GM21381 (cell line): ENCODE results near the gene MMRN1.

Source experiments
- ATAC-seq: cut with Tn5 transposase; IDR thresholded peaks from one replicate; pipeline ENCODE4 v1.9.1; 2021; ENCODE audit warnings: mild to moderate bottlenecking, moderate library complexity; ENCODE audit not compliant: unreplicated experiment

The MMRN1 gene, protein sequence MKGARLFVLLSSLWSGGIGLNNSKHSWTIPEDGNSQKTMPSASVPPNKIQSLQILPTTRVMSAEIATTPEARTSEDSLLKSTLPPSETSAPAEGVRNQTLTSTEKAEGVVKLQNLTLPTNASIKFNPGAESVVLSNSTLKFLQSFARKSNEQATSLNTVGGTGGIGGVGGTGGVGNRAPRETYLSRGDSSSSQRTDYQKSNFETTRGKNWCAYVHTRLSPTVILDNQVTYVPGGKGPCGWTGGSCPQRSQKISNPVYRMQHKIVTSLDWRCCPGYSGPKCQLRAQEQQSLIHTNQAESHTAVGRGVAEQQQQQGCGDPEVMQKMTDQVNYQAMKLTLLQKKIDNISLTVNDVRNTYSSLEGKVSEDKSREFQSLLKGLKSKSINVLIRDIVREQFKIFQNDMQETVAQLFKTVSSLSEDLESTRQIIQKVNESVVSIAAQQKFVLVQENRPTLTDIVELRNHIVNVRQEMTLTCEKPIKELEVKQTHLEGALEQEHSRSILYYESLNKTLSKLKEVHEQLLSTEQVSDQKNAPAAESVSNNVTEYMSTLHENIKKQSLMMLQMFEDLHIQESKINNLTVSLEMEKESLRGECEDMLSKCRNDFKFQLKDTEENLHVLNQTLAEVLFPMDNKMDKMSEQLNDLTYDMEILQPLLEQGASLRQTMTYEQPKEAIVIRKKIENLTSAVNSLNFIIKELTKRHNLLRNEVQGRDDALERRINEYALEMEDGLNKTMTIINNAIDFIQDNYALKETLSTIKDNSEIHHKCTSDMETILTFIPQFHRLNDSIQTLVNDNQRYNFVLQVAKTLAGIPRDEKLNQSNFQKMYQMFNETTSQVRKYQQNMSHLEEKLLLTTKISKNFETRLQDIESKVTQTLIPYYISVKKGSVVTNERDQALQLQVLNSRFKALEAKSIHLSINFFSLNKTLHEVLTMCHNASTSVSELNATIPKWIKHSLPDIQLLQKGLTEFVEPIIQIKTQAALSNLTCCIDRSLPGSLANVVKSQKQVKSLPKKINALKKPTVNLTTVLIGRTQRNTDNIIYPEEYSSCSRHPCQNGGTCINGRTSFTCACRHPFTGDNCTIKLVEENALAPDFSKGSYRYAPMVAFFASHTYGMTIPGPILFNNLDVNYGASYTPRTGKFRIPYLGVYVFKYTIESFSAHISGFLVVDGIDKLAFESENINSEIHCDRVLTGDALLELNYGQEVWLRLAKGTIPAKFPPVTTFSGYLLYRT

DNA sequence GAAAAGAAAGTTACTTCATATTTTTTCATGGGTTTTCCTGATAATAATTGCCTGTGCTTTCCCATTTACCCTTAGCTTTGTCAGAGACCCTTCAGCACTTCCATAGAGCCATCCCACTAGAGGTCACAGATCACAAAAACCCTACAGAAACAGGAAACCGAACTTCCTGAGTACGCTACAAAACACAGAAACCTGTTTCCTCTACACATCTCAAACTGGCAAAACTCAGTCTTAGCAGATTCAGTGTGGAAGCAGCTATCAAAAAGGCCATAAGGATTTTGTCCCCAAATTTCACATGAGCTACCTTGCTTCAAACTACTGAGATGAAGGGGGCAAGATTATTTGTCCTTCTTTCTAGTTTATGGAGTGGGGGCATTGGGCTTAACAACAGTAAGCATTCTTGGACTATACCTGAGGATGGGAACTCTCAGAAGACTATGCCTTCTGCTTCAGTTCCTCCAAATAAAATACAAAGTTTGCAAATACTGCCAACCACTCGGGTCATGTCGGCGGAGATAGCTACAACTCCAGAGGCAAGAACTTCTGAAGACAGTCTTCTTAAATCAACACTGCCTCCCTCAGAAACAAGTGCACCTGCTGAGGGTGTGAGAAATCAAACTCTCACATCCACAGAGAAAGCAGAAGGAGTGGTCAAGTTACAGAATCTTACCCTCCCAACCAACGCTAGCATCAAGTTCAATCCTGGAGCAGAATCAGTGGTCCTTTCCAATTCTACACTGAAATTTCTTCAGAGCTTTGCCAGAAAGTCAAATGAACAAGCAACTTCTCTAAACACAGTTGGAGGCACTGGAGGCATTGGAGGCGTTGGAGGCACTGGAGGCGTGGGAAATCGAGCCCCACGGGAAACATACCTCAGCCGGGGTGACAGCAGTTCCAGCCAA lies at the start of gene MMRN1:
TSS of gene MMRN1 (plus strand) at position 206 of the 902 bp plus-strand sequence. CDS start at position 324, 118 bp downstream.
- peak; percentile 80 for ATAC-seq

- ATAC-seq: no peak
Measured at GRCh38 chr4:89847571-89848325, 46.9 kb upstream of the MMRN1 start.

GRCh38 chr4:89855236-89855635 lies 39.4 kb upstream of the MMRN1 start:
- no peak for ATAC-seq

GRCh38 chr4:89860971-89861370 lies 33.7 kb upstream of the MMRN1 start:
- ATAC-seq: no peak

DNA sequence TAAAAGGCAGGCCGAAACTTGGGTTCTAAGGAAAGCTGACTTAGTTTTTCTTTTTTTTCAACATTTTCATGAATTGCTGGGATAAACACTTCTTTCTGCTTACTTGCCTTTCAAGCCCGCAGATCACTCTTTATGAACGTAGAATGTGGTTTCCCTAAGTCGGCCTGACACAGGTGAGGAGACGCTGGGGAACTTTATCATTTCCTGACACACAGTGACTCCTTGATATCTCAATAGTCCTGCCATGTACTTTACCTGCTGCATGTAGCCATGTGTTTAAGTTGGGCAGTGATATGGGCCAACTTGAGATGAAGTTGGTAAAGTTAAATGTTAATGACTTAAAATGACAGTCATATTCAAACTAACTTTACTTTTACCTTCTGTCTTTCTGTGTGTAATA lies 31.1 kb upstream of the MMRN1 start:
- no peak for ATAC-seq

DNA sequence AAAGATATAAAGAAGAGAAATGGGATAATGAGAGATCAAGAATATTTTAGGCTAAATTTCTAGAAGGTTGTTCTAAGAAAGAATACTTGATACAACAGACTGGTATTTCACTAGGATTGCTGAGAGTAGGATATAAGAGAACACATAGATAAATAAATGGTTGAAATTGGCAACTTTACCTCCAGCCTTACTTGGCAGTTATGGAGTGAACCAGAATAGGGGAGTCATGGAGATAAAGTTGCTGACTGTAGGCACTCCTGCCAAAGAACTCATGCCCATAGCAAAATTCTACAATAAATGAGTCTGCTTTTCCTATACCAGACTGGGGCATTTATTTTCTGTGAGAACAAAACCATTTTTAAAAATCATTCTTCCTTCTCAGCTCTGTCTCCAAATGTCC lies 26.4 kb upstream of the MMRN1 start:
- no peak for ATAC-seq

DNA sequence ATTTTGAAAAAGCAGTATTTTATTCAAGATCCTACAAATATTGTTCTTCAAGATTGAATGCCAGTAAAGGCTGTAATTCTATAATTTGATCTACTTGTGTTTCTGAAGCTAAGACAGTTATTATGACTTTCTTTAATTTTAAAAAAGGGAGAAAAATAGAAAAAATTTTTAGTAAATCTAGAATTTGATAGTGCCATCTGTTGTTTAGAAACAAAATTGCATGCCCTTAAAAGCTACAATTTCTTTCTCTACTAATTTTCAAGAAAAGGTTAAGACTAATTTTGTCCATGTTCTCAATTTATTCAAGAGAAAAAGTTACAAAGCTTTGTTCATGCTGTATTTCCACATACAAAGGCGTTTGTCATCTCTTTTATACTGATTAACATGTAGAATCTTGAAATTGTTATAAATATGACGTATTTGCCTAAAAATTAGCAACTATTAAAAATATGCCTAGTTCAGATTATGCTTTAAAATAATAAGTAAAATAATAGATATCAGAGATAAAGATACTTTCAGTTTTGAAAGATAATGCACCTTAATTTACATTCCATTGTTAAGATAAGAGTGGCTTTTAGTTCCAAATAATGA lies 25.6 kb upstream of the MMRN1 start:
- ATAC-seq: no peak

- ATAC-seq: no peak
Measured at GRCh38 chr4:89871211-89871610, 23.4 kb upstream of the MMRN1 start.

- ATAC-seq: no peak
Measured at GRCh38 chr4:89876548-89876947, 18.1 kb upstream of the MMRN1 start.

DNA sequence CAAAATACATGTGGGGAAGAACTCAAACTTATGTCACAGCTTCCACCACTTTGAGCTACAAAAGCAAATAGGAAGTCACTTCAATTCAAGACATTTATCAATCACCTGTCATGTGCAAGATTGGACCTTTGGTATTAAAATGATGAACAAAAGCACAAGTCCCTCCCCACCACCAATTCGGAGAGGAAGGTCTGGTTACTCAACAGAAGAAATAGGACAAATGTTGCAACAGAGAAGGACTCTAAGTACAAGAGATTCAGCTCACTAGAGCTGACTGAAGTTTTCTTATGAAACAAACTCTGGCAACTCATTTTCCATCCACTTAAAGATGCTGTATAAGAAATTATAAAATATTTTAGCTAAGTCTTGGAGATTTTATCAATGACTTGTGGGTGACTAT lies 16.0 kb upstream of the MMRN1 start:
- no peak for ATAC-seq

DNA sequence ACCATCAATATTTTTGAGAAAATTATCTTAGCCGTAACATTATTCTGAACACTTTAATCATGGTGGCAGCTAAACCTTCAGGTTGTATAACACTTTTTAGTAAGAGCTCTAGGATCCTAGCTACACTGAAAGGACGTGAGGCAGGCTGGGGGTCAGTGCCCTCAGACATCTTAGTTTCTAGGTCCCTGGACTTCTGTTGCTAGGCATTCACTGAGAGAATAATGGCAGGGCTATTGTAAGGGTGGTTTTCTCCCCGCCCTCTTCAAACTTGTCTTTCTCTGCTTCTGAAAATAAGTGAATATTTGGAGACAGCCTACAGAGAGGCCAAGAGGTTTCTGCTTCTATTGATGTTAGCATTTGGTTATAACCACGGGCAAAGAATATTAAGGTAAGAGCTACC lies 15.4 kb upstream of the MMRN1 start:
- ATAC-seq: no peak

- ATAC-seq: no peak
Measured at GRCh38 chr4:89889289-89889688, 5.4 kb upstream of the MMRN1 start.

GRCh38 chr4:89897867-89898266 lies 3.2 kb downstream of the MMRN1 start:
- ATAC-seq: no peak

DNA sequence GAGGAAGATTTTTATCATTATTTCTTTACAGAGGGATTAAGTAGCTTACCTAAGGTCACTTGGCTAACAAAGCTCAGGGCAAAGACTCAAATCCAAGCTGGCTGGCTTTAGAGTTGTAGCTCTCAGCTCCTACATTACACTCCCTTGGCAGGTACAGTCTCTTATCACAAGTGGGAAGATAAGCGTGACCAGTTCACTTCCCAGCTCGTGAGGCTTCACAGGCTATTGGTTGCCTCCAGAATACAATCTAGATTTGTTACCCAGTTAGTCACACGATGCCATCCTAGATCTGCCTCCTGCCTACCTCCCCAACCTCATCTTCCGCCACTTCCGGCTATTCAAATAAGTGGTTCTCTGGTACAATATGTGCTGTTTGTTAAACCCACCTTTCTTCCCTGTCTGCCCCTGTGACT lies 3.7 kb downstream of the MMRN1 start:
- peak; percentile 40 for ATAC-seq

GRCh38 chr4:89899152-89899551 lies 4.5 kb downstream of the MMRN1 start:
- ATAC-seq: no peak

GRCh38 chr4:89899854-89900253 lies 5.2 kb downstream of the MMRN1 start:
- ATAC-seq: no peak

DNA sequence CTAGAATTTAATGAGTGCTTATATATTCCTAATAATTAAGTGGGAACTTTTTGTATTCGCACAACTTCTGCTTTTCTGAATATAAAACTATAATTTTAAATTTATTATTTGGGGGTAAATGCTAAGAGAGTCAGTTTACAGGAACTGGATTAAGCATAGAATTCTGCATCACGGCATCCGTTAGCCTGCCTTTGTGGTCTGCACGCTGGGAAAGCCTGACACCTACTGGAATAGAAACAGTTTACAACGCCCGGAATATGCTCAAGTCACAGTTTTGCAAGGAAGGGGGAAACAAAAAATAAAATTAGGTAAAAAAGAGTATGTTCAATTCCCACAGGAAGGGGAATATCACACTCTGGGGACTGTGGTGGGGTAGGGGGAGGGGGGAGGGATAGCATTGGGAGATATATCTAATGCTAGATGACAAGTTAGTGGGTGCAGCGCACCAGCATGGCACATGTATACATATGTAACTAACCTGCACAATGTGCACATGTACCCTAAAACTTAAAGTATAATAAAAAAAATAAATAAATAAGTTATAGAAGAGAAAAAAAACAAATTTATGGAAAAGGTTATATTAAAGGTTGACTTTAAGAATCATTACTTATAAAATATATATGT lies 7.3 kb downstream of the MMRN1 start:
- peak; percentile 69 for ATAC-seq

DNA sequence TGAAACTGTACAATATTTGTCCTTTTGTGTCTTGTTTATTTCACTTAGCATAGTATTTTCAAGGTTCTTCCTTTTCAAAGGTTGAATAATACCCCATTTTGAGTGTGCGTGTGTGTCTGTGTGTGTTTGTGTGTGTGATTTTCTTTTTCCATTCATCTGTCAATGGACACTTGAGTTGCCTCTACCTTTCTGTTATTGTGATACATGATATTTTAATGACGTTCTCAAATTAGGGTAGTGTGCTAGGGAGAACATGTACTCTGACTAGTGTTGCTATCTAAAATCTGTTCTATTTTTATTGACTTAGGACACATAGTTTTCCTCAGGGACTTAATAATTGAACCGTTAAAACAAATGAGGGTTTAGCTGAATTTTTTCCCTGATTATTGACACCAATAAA lies 9.9 kb downstream of the MMRN1 start:
- ATAC-seq: no peak

GRCh38 chr4:89906316-89906715 lies 11.7 kb downstream of the MMRN1 start:
- ATAC-seq: no peak
